IMR-90 (cell line): Measurements from ENCODE around the gene LSG1.

ENCODE experiments used
- BHLHE40 ChIP-seq: fragments of 150-350 bp; IDR thresholded peaks from 2 replicates; pipeline ENCODE4 v1.6.1; 2016; ENCODE audit warnings: mild to moderate bottlenecking, low read depth, low read length
- ELK1 ChIP-seq: fragments of 150-350 bp; IDR thresholded peaks from 2 replicates; pipeline ENCODE4 v1.6.1; 2016; ENCODE audit warnings: low read depth, mild to moderate bottlenecking, low read length, moderate library complexity, borderline replicate concordance
- MAZ ChIP-seq: IDR thresholded peaks from 2 replicates; pipeline ENCODE4 v1.6.1; 2012; ENCODE audit warnings: low read depth, mild to moderate bottlenecking, low read length, improper control_type of control experiment, moderate library complexity, borderline replicate concordance
- MXI1 ChIP-seq: IDR thresholded peaks from 2 replicates; pipeline ENCODE4 v1.6.1; 2012; ENCODE audit warnings: low read depth, mild to moderate bottlenecking, low read length, moderate library complexity, borderline replicate concordance
- POLR2A ChIP-seq: IDR thresholded peaks from 2 replicates; pipeline ENCODE4 v1.6.1; 2012; ENCODE audit warnings: mild to moderate bottlenecking, low read depth, low read length
- RAD21 ChIP-seq: IDR thresholded peaks from 2 replicates; pipeline ENCODE4 v1.6.1; 2012; ENCODE audit warnings: low read length, improper control_type of control experiment
- RFX5 ChIP-seq: IDR thresholded peaks from 2 replicates; pipeline ENCODE4 v1.8.0; 2012; ENCODE audit warnings: low read depth, mild to moderate bottlenecking, low read length, moderate library complexity
- USF2 ChIP-seq: fragments of 150-350 bp; IDR thresholded peaks from 2 replicates; pipeline ENCODE4 v1.6.1; 2017; ENCODE audit warnings: mild to moderate bottlenecking, antibody characterized with exemption, low read length, low read depth
- TF ChIP-seq, protein P1 (sequence below): conservative IDR thresholded peaks from 2 replicates; pipeline ENCODE4 v1.5.1; 2012; ENCODE audit warnings: mild to moderate bottlenecking, low read depth, low read length, improper control_type of control experiment

DNA sequence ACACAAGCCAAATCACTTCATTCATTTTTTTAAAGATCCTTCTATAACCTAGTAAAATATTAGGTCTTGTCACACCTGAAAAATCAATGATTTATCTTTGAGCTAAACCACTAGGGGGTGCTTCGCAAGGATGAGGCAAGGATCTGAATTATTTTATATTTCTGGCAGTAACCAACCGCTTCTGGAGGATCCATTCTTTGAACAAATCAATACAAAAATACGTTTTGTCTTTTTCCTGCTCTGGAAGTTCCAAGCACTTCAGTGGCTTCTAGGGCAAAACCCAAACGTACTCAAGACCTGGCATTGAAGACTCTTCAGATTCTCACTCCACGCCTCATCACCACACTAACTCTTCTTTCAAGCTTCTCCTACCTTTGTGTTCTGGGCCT, 486 bp downstream of the LSG1 start:
- TF ChIP-seq, protein P1, sequence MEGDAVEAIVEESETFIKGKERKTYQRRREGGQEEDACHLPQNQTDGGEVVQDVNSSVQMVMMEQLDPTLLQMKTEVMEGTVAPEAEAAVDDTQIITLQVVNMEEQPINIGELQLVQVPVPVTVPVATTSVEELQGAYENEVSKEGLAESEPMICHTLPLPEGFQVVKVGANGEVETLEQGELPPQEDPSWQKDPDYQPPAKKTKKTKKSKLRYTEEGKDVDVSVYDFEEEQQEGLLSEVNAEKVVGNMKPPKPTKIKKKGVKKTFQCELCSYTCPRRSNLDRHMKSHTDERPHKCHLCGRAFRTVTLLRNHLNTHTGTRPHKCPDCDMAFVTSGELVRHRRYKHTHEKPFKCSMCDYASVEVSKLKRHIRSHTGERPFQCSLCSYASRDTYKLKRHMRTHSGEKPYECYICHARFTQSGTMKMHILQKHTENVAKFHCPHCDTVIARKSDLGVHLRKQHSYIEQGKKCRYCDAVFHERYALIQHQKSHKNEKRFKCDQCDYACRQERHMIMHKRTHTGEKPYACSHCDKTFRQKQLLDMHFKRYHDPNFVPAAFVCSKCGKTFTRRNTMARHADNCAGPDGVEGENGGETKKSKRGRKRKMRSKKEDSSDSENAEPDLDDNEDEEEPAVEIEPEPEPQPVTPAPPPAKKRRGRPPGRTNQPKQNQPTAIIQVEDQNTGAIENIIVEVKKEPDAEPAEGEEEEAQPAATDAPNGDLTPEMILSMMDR: peak; percentile 63
- TF ChIP-seq USF2 (no peak), POLR2A (no peak), RAD21 (peak; percentile 52), MXI1 (no peak), BHLHE40 (no peak), ELK1 (no peak), RFX5 (no peak), MAZ (no peak)
